ENCODE data around the gene UNK. TPM values are rescaled to one million over a fixed set of nuclear protein-coding genes. Genes with fewer than 3 reads are reported as not detected.

The UNK gene
- polyA plus RNA-seq, 4 donors = 8.9 to 34.3 (median 16.3) TPM

DNA sequence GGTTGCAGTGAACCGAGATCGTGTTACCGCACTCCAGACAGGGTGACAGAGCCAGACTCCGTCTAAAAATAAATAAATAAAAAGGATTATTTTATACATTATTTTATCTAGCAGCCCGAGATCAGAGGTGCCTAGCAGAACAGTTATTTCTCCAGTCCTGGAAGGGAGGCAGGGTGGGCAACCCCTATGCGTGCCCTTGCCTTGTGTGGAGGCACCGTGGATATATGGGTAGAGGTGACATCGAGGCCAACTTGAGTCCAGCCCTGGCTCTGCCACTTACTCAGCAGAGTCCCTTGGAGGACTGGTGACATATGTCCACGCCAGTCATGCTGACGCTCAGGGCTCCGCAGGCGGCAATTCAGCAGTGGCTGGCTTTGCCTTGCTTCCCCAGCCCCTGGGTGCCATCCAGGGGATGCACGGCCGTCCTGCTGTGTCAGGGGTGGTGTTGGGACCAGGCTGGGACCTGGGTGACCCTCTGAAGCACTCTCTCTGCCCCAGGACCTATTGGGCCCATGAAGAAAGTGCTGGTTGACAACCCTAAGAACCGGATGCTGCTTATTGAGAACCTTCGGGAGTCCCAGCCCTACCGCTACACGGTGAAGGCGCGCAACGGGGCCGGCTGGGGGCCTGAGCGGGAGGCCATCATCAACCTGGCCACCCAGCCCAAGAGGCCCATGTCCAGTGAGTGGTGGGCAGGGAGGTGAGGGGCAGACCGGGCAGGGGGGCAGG, 32.8 kb upstream of the UNK start:
- DNase-seq (no peak), FAIRE-seq (no peak)
- WGBS, 3 donors = 86 to 91% (median 88%) methylated on average over 23 to 24 of the region's 24 CpGs
- Histone ChIP-seq H3K27me3 (ENCODE audit: control insufficient read depth in 3 of 3, insufficient read depth in 3 of 3, low read length in 3 of 3) (no peaks in the 10 kb centered on the region), H3K9me3 (ENCODE audit: control insufficient read depth in 2 of 2, insufficient read depth in 1 of 2, low read depth in 1 of 2, low read length in 1 of 2) (no peaks in the 10 kb centered on the region), H3K4me3 (ENCODE audit: low read depth in 1 of 3, low read length in 3 of 3) (no peak overlapping the region), H3K27ac (ENCODE audit: low read depth in 1 of 3, low read length in 2 of 3) (no peak overlapping the region), H3K4me1 (ENCODE audit: control insufficient read depth in 3 of 3, insufficient read depth in 2 of 3, low read depth in 1 of 3, low read length in 2 of 3) (peaks cover 0 to 29% (median 0%) of the 10 kb centered on the region in 3 donors), H3K36me3 (ENCODE audit: control insufficient read depth in 3 of 3, insufficient read depth in 2 of 3, low read depth in 1 of 3, low read length in 3 of 3) (peaks cover 6 to 94% (median 11%) of the 10 kb centered on the region in 3 donors)

DNA sequence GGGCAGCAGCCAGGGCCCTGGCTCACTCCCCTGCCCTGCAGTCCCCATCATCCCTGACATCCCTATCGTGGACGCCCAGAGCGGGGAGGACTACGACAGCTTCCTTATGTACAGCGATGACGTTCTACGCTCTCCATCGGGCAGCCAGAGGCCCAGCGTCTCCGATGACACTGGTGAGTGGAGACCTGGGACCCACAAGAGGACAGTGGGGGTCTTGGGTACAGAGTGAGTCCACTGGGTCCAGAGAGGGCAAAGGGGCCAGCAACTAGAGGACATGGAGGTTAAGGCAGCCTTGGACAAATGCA, 32.2 kb upstream of the UNK start:
- 83 to 94% (median 94%) methylated on average over 10 of the region's 10 CpGs for WGBS, 3 donors
- Histone ChIP-seq H3K36me3 (ENCODE audit: control insufficient read depth in 3 of 3, insufficient read depth in 2 of 3, low read depth in 1 of 3, low read length in 3 of 3) (peaks cover 9 to 95% (median 13%) of the 10 kb centered on the region in 3 donors), H3K4me1 (ENCODE audit: control insufficient read depth in 3 of 3, insufficient read depth in 2 of 3, low read depth in 1 of 3, low read length in 2 of 3) (peaks cover 0 to 29% (median 0%) of the 10 kb centered on the region in 3 donors), H3K27ac (ENCODE audit: low read depth in 1 of 3, low read length in 2 of 3) (no peak overlapping the region), H3K4me3 (ENCODE audit: low read depth in 1 of 3, low read length in 3 of 3) (no peak overlapping the region), H3K9me3 (ENCODE audit: control insufficient read depth in 2 of 2, insufficient read depth in 1 of 2, low read depth in 1 of 2, low read length in 1 of 2) (no peaks in the 10 kb centered on the region), H3K27me3 (ENCODE audit: control insufficient read depth in 3 of 3, insufficient read depth in 3 of 3, low read length in 3 of 3) (no peaks in the 10 kb centered on the region)
- FAIRE-seq = no peak
- no peak for DNase-seq

DNA sequence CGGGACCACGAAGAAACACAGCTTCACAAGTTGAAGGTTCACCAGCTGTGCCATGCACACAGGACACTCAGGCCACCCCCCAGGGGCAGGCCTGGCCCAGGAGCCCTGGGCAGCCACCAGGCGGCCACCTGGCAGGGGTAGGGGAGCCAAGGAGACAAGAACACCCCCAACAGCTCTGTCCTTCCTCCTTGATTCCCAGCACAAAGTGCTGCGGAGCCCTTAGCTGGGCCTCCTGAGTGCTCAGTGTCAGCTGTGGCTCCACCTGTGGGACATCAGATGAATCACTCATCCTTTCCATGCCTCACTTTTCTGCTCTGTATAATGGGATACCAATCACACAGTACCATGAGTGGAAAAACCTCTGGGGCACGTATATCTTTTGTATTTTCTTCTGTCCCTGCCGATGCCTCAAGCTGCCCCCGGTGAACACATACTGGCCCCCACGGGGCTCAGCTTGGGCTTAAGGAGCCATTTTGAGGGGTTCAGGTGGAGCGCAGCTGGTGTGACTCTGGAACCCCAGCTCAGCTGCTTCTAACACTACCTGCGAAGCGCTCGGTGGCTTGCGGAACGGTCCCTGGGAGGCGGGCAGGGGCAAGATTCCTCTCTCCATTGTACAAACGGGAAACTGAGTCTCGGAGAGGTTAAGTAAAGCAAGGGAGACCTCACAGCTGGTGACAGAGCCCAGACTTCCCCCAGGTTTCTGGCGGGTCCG, 31.6 kb upstream of the UNK start:
- Histone ChIP-seq H3K4me3 (ENCODE audit: low read depth in 1 of 3, low read length in 3 of 3) (peak overlapping the region in 2 of 3 donors; percentile 25 to 26), H3K9me3 (ENCODE audit: control insufficient read depth in 2 of 2, insufficient read depth in 1 of 2, low read depth in 1 of 2, low read length in 1 of 2) (no peaks in the 10 kb centered on the region), H3K27ac (ENCODE audit: low read depth in 1 of 3, low read length in 2 of 3) (no peak overlapping the region), H3K27me3 (ENCODE audit: control insufficient read depth in 3 of 3, insufficient read depth in 3 of 3, low read length in 3 of 3) (no peaks in the 10 kb centered on the region), H3K4me1 (ENCODE audit: control insufficient read depth in 3 of 3, insufficient read depth in 2 of 3, low read depth in 1 of 3, low read length in 2 of 3) (peaks cover 0 to 29% (median 0%) of the 10 kb centered on the region in 3 donors), H3K36me3 (ENCODE audit: control insufficient read depth in 3 of 3, insufficient read depth in 2 of 3, low read depth in 1 of 3, low read length in 3 of 3) (peaks cover 12 to 95% (median 16%) of the 10 kb centered on the region in 3 donors)
- FAIRE-seq (no peak), DNase-seq (no peak)
- 70 to 80% (median 76%) methylated on average over 19 of the region's 19 CpGs for WGBS, 3 donors

DNA sequence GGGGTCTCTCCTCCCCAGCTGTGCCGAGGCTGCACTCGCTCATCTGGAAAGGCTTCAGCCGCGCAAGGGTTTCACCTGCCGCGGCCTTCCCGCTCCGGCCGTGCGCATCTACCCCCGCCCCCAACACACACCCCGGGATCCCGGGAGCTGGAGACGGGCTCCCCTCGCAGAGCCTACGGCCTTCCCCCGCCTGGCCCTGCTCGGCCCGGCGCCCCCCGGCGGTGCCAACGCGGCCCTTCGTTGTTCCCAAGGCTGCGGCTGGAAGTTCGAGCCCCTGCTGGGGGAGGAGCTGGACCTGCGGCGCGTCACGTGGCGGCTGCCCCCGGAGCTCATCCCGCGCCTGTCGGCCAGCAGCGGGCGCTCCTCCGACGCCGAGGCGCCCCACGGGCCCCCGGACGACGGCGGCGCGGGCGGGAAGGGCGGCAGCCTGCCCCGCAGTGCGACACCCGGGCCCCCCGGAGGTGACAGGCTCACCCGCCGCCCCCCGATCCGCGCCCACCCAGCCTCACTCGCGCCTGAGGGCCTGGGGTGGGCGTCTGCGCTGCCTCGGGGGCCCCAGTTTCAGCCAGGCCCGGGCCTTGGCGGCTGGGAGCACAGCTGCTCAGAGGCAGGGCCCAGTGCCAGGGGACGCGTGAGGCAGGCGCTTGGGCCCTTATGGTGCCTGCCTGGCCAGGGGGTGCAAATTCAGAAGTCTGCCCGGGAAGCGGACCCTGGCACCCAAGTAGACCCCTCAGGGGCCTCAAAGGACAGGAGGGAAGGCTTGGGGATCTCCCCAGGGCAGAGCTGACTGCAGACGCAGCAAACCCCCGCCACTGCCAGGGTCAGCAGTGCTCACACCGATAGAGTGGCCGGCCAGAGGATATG, 30.9 kb upstream of the UNK start:
- WGBS, 3 donors = 17 to 67% (median 58%) methylated on average over 36 to 76 of the region's 76 CpGs
- Histone ChIP-seq H3K36me3 (ENCODE audit: control insufficient read depth in 3 of 3, insufficient read depth in 2 of 3, low read depth in 1 of 3, low read length in 3 of 3) (peaks cover 10 to 95% (median 21%) of the 10 kb centered on the region in 3 donors), H3K9me3 (ENCODE audit: control insufficient read depth in 2 of 2, insufficient read depth in 1 of 2, low read depth in 1 of 2, low read length in 1 of 2) (no peaks in the 10 kb centered on the region), H3K27ac (ENCODE audit: low read depth in 1 of 3, low read length in 2 of 3) (peak overlapping the region in 1 of 3 donors; percentile 10), H3K27me3 (ENCODE audit: control insufficient read depth in 3 of 3, insufficient read depth in 3 of 3, low read length in 3 of 3) (no peaks in the 10 kb centered on the region), H3K4me1 (ENCODE audit: control insufficient read depth in 3 of 3, insufficient read depth in 2 of 3, low read depth in 1 of 3, low read length in 2 of 3) (peaks cover 0 to 29% (median 0%) of the 10 kb centered on the region in 3 donors), H3K4me3 (ENCODE audit: low read depth in 1 of 3, low read length in 3 of 3) (peak overlapping the region in 2 of 3 donors; percentile 25 to 26)
- FAIRE-seq = no peak
- DNase-seq = peak in 1 of 2 donors; percentile 89

DNA sequence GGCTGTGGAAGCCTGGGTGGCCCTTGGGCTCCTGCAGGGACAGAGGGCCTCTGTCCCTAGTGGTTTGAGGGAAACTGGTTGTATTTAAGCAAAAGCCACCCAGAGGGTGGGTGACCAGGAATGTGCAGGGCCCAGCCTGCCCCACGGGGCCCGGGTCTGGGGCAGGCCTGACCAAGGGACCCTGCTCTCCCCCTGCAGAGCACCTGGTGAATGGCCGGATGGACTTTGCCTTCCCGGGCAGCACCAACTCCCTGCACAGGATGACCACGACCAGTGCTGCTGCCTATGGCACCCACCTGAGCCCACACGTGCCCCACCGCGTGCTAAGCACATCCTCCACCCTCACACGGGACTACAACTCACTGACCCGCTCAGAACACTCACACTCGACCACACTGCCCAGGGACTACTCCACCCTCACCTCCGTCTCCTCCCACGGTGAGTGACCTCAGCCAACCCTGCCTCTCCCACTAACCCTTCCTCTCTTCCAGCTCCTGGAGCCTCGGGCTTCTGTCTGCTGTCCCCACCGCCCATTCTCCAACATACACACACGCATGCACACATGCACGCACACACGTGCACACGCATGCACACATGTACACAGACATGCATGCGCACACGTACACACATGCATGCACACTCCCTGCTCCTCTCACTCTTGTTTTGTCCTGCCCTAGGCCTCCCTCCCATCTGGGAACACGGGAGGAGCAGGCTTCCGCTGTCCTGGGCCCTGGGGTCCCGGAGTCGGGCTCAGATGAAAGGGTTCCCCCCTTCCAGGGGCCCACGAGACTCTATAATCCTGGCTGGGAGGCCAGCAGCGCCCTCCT, 30.0 kb upstream of the UNK start:
- no peaks in the 10 kb centered on the region for H3K9me3 ChIP-seq (ENCODE audit: control insufficient read depth in 2 of 2, insufficient read depth in 1 of 2, low read depth in 1 of 2, low read length in 1 of 2)
- H3K27ac ChIP-seq (ENCODE audit: low read depth in 1 of 3, low read length in 2 of 3) = peak overlapping the region in 1 of 3 donors; percentile 10
- peak in 1 of 2 donors; percentile 44 for DNase-seq
- H3K4me1 ChIP-seq (ENCODE audit: control insufficient read depth in 3 of 3, insufficient read depth in 2 of 3, low read depth in 1 of 3, low read length in 2 of 3) = peaks cover 0 to 29% (median 0%) of the 10 kb centered on the region in 3 donors
- no peak overlapping the region for H3K4me3 ChIP-seq (ENCODE audit: low read depth in 1 of 3, low read length in 3 of 3)
- no peaks in the 10 kb centered on the region for H3K27me3 ChIP-seq (ENCODE audit: control insufficient read depth in 3 of 3, insufficient read depth in 3 of 3, low read length in 3 of 3)
- peaks cover 9 to 93% (median 21%) of the 10 kb centered on the region in 3 donors for H3K36me3 ChIP-seq (ENCODE audit: control insufficient read depth in 3 of 3, insufficient read depth in 2 of 3, low read depth in 1 of 3, low read length in 3 of 3)
- no peak for FAIRE-seq
- WGBS, 3 donors = 71 to 76% (median 74%) methylated on average over 27 of the region's 27 CpGs

DNA sequence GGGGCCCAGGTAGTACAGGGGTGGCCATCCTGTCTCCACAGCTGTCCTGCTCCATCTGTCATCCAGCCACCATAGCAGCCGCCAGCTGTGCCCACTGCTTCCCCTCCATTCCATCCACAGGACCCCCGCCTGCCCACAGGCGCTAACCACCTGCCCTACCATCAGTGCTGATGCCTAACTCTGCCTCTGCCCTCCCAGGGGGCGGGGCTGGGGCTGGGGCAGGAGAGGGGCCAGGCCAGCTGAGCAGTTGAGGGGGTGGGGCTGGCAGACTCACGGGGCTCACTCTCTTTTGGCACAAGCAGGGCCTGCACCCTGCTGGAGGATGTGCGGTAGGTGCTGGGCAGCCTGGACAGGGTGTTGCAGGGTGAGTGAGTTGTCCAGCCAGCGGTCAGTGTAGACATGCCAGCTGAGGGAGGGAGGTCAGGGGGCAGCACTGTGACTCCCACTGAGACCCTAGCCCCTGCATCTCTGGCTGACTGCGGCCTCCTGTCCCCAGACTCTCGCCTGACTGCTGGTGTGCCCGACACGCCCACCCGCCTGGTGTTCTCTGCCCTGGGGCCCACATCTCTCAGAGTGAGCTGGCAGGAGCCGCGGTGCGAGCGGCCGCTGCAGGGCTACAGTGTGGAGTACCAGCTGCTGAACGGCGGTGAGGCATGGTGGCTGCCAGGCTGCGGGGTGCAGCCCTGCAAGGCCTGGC, 29.3 kb upstream of the UNK start:
- DNase-seq (peak in 1 of 2 donors; percentile 60), FAIRE-seq (no peak)
- Histone ChIP-seq H3K27ac (ENCODE audit: low read depth in 1 of 3, low read length in 2 of 3) (no peak overlapping the region), H3K4me1 (ENCODE audit: control insufficient read depth in 3 of 3, insufficient read depth in 2 of 3, low read depth in 1 of 3, low read length in 2 of 3) (peaks cover 0 to 29% (median 0%) of the 10 kb centered on the region in 3 donors), H3K4me3 (ENCODE audit: low read depth in 1 of 3, low read length in 3 of 3) (no peak overlapping the region), H3K9me3 (ENCODE audit: control insufficient read depth in 2 of 2, insufficient read depth in 1 of 2, low read depth in 1 of 2, low read length in 1 of 2) (no peaks in the 10 kb centered on the region), H3K36me3 (ENCODE audit: control insufficient read depth in 3 of 3, insufficient read depth in 2 of 3, low read depth in 1 of 3, low read length in 3 of 3) (peaks cover 9 to 91% (median 21%) of the 10 kb centered on the region in 3 donors), H3K27me3 (ENCODE audit: control insufficient read depth in 3 of 3, insufficient read depth in 3 of 3, low read length in 3 of 3) (no peaks in the 10 kb centered on the region)
- whole genome bisulfite sequencing, 3 donors = 36 to 62% (median 49%) methylated on average over 20 of the region's 20 CpGs

DNA sequence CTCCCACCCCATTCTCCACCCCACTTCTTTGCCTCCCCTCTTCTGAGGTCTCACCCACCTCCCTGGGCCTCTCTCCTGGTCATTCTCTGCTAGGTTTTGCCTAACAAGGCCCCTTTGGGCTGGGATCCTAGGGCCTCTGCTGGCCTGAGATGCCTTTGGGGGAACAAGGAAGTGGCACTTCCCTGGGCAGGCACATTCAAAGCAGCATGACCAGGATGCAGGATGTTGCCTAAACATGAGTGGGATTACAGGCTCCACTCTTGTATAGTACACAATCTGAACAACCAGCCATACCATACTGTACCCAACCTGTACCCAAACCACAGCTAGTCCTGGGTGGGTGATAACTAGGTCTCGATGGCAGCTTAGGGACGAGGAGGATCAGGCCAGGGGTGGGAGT, 28.6 kb upstream of the UNK start:
- DNase-seq (no peak), FAIRE-seq (no peak)
- 93 to 97% (median 94%) methylated on average over 2 of the region's 2 CpGs for WGBS, 3 donors

More for the DNA sequence above, 28.6 kb upstream of the UNK start:
- Histone ChIP-seq H3K4me3 (ENCODE audit: low read depth in 1 of 3, low read length in 3 of 3) (no peak overlapping the region), H3K4me1 (ENCODE audit: control insufficient read depth in 3 of 3, insufficient read depth in 2 of 3, low read depth in 1 of 3, low read length in 2 of 3) (peaks cover 0 to 29% (median 0%) of the 10 kb centered on the region in 3 donors), H3K9me3 (ENCODE audit: control insufficient read depth in 2 of 2, insufficient read depth in 1 of 2, low read depth in 1 of 2, low read length in 1 of 2) (no peaks in the 10 kb centered on the region), H3K27me3 (ENCODE audit: control insufficient read depth in 3 of 3, insufficient read depth in 3 of 3, low read length in 3 of 3) (no peaks in the 10 kb centered on the region), H3K27ac (ENCODE audit: low read depth in 1 of 3, low read length in 2 of 3) (no peak overlapping the region), H3K36me3 (ENCODE audit: control insufficient read depth in 3 of 3, insufficient read depth in 2 of 3, low read depth in 1 of 3, low read length in 3 of 3) (peaks cover 9 to 89% (median 21%) of the 10 kb centered on the region in 3 donors)

Measured in small intestine (tissue), 7 donors.